Ecto neural progenitor cell (in vitro differentiated cells): Measurements from ENCODE around the gene GREB1L.
"Not testable (repeated sequence)": the region's sequence is repeated elsewhere in the genome, so short reads cannot be mapped to it uniquely, and the experiment has no call there.

Source experiments
- DNase-seq: peaks from one replicate; pipeline ENCODE4 v3.0.0-alpha.2; 2018; ENCODE audit warnings: low spot score

The GREB1L gene

GRCh38 chr18:21366896-21367295 is 124.9 kb downstream of the GREB1L start:
- DNase-seq = peak; percentile 76

- no peak for DNase-seq
These were observed 127.1 kb downstream of the GREB1L start for GRCh38 chr18:21369146-21369545.

- not testable (repeated sequence) for DNase-seq
These were observed 127.6 kb downstream of the GREB1L start for GRCh38 chr18:21369597-21369996.

- no peak for DNase-seq
These were observed 141.0 kb downstream of the GREB1L start for GRCh38 chr18:21383031-21383430.

GRCh38 chr18:21386523-21387240 is 144.7 kb downstream of the GREB1L start:
- DNase-seq = no peak

GRCh38 chr18:21387886-21388285 is 145.9 kb downstream of the GREB1L start:
- no peak for DNase-seq

- DNase-seq = no peak
These were observed 147.3 kb downstream of the GREB1L start for GRCh38 chr18:21389283-21389682.

- DNase-seq = no peak
These were observed 147.9 kb downstream of the GREB1L start for GRCh38 chr18:21389903-21390302.

- no peak for DNase-seq
These were observed 149.1 kb downstream of the GREB1L start for GRCh38 chr18:21391074-21391673.

- no peak for DNase-seq
These were observed 152.0 kb downstream of the GREB1L start for GRCh38 chr18:21393986-21394385.

- DNase-seq = no peak
These were observed 156.1 kb downstream of the GREB1L start for GRCh38 chr18:21398121-21398520.

GRCh38 chr18:21402272-21402671 is 160.2 kb downstream of the GREB1L start:
- no peak for DNase-seq

- DNase-seq = no peak
These were observed 162.4 kb downstream of the GREB1L start for GRCh38 chr18:21404426-21404825.

- DNase-seq = no peak
These were observed 164.1 kb downstream of the GREB1L start for GRCh38 chr18:21406116-21406515.

- DNase-seq = no peak
These were observed 166.6 kb downstream of the GREB1L start for GRCh38 chr18:21408681-21409080.

- no peak for DNase-seq
These were observed 191.4 kb downstream of the GREB1L start for GRCh38 chr18:21433436-21433835.

GRCh38 chr18:21439431-21439846 is 197.4 kb downstream of the GREB1L start:
- DNase-seq = no peak

- no peak for DNase-seq
These were observed 199.6 kb downstream of the GREB1L start for GRCh38 chr18:21441670-21442069.

GRCh38 chr18:21443776-21444464 is 201.9 kb downstream of the GREB1L start:
- no peak for DNase-seq

GRCh38 chr18:21444465-21445212 is 202.6 kb downstream of the GREB1L start:
- DNase-seq = no peak

GRCh38 chr18:21448299-21448698 is 206.3 kb downstream of the GREB1L start:
- no peak for DNase-seq
